Thyroid gland (tissue), 4 donors: ENCODE measurements around the gene KCNG2.

Source experiments
- CTCF ChIP-seq, 6 experiments: fragments of 200-600 bp in 3 of 6; fragments of 450-650 bp in 3 of 6; sonication (generic) in 3 of 6; IDR thresholded peaks; one replicate each; pipeline ENCODE4 v1.5.1; 2016 to 2019; ENCODE audit warnings: antibody characterized with exemption in 6 of 6, mild to moderate bottlenecking in 2 of 6, inconsistent platforms in 1 of 6, moderate library complexity in 1 of 6
- POLR2A ChIP-seq, 2 donors: fragments of 450-650 bp; IDR thresholded peaks; one replicate each; pipeline ENCODE4 v1.6.1; 2017; ENCODE audit warnings: antibody characterized with exemption in 2 of 2, mild to moderate bottlenecking in 2 of 2, moderate library complexity in 1 of 2

DNA sequence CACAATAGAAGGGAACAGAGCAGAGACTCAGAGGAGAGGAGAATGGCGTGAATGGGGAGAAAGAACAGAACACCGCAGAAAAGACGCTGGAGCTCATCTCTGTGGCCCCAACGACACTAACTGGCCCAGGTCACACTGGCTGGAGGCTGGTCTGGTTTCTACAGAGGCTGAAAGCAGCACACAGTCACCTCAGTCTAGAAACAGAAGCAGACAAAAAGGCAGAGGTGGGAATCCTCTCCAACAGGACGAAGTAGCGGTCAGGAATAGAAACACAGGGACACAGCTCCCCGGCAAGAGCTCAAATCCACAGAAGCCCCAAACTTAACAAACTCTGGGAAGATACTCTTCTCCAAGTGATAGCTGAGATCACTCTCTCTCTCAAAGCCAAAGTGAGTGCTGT is 144.5 kb downstream of the KCNG2 start:
- TF ChIP-seq CTCF (IDR thresholded peaks at IDR 0.05) (no peak), POLR2A (IDR thresholded peaks at IDR 0.05) (no peak)
